SK-N-SH treated with all-trans-retinoic acid at 6 μM for 48 hours (cell line): ENCODE results near the gene CD52.

Source experiments
- CREB5 ChIP-seq: fragments of 250-450 bp; sonication (Bioruptor Pico); IDR thresholded peaks from 2 replicates; pipeline ENCODE4 v1.5.1; 2020; ENCODE audit warnings: low read depth, mild to moderate bottlenecking, moderate library complexity
- GLIS3 ChIP-seq: fragments of 250-450 bp; sonication (Bioruptor Pico); IDR thresholded peaks from 2 replicates; pipeline ENCODE4 v1.5.0; 2020; ENCODE audit warnings: mild to moderate bottlenecking, moderate library complexity
- ISL1 ChIP-seq: fragments of 250-450 bp; sonication (Bioruptor Pico); IDR thresholded peaks from 2 replicates; pipeline ENCODE4 v2.1.2; 2022; ENCODE audit warnings: mild to moderate bottlenecking, moderate library complexity
- PATZ1 ChIP-seq: fragments of 250-450 bp; sonication (Bioruptor Pico); IDR thresholded peaks from 2 replicates; pipeline ENCODE4 v1.8.0; 2020; ENCODE audit warnings: mild to moderate bottlenecking, moderate library complexity, borderline replicate concordance
- RARB ChIP-seq: fragments of 250-450 bp; sonication (Bioruptor Pico); IDR thresholded peaks from 2 replicates; pipeline ENCODE4 v1.8.0; 2021; ENCODE audit warnings: mild to moderate bottlenecking, moderate library complexity
- TCF4 ChIP-seq: fragments of 250-450 bp; sonication (Bioruptor Pico); IDR thresholded peaks from 2 replicates; pipeline ENCODE4 v1.8.0; 2021; ENCODE audit warnings: mild to moderate bottlenecking, moderate library complexity, borderline replicate concordance
- ZC3H10 ChIP-seq: fragments of 250-450 bp; sonication (Bioruptor Pico); IDR thresholded peaks from 2 replicates; pipeline ENCODE4 v1.5.1; 2021; ENCODE audit warnings: mild to moderate bottlenecking, moderate library complexity
- ZFP3 ChIP-seq: fragments of 250-450 bp; sonication (Bioruptor Pico); IDR thresholded peaks from 2 replicates; pipeline ENCODE4 v1.5.0; 2020; ENCODE audit warnings: mild to moderate bottlenecking, moderate library complexity
- ZFP30 ChIP-seq: fragments of 450-650 bp; formaldehyde crosslinking; IDR thresholded peaks from 2 replicates; pipeline ENCODE4 v1.5.0; 2022; ENCODE audit warnings: mild to moderate bottlenecking, moderate library complexity
- ZNF70 ChIP-seq: fragments of 450-650 bp; formaldehyde crosslinking; IDR thresholded peaks from 2 replicates; pipeline ENCODE4 v1.5.0; 2020; ENCODE audit warnings: mild to moderate bottlenecking, moderate library complexity
- TF ChIP-seq, protein P1 (sequence below): fragments of 250-450 bp; sonication (Bioruptor Pico); IDR thresholded peaks from 2 replicates; pipeline ENCODE4 v1.5.0; 2020; ENCODE audit warnings: mild to moderate bottlenecking, moderate library complexity

DNA sequence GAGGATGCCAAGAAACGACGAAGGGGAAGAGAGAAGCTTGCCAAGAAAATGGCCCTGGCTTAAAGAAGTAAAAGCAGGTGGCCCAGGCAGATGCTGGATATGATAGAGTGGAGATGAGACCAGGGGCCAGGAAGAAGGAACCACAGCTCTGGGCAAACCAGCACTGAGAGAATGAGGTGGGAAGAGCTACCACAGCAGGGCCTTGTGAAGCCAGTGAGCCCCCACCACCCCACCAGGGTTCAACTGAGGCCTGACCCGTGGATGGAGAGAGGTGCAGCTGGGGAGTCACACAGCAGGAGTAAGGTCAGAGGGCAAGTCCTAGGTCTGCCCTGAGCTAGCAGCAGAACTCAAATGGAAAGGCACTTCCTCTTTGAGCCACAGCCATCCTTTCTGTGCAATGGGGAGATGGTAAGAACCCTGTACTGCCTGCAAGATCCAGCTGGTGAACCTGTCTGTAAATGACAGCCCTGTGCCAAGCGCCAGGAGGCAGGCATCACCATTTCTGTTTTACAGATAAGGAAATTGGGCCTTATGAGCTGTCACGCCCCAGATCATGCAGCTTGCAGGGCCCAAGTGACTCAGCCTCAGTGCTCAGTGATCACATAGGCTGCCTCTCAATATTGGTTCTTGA lies 29.3 kb upstream of the CD52 start:
- TF ChIP-seq ZFP3: no peak
- no peak for TF ChIP-seq PATZ1 (CRISPR knock-in tag)
- TF ChIP-seq ZC3H10 (CRISPR knock-in tag): no peak
- TF ChIP-seq GLIS3 (CRISPR knock-in tag): no peak
- TF ChIP-seq ISL1 (CRISPR knock-in tag): no peak
- no peak for TF ChIP-seq ZNF70 (CRISPR knock-in tag)
- no peak for TF ChIP-seq TCF4
- TF ChIP-seq CREB5: no peak
- TF ChIP-seq RARB (CRISPR knock-in tag): no peak
- TF ChIP-seq ZFP30 (CRISPR knock-in tag): no peak
- TF ChIP-seq, protein P1, sequence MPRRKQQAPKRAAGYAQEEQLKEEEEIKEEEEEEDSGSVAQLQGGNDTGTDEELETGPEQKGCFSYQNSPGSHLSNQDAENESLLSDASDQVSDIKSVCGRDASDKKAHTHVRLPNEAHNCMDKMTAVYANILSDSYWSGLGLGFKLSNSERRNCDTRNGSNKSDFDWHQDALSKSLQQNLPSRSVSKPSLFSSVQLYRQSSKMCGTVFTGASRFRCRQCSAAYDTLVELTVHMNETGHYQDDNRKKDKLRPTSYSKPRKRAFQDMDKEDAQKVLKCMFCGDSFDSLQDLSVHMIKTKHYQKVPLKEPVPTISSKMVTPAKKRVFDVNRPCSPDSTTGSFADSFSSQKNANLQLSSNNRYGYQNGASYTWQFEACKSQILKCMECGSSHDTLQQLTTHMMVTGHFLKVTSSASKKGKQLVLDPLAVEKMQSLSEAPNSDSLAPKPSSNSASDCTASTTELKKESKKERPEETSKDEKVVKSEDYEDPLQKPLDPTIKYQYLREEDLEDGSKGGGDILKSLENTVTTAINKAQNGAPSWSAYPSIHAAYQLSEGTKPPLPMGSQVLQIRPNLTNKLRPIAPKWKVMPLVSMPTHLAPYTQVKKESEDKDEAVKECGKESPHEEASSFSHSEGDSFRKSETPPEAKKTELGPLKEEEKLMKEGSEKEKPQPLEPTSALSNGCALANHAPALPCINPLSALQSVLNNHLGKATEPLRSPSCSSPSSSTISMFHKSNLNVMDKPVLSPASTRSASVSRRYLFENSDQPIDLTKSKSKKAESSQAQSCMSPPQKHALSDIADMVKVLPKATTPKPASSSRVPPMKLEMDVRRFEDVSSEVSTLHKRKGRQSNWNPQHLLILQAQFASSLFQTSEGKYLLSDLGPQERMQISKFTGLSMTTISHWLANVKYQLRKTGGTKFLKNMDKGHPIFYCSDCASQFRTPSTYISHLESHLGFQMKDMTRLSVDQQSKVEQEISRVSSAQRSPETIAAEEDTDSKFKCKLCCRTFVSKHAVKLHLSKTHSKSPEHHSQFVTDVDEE (CRISPR knock-in tag): no peak
